HG03108 (cell line): ENCODE data around the gene ZNF581.

ENCODE experiments used
- ATAC-seq: cut with Tn5 transposase; IDR thresholded peaks from one replicate; pipeline ENCODE4 v1.9.1; 2021; ENCODE audit warnings: moderate library complexity; ENCODE audit not compliant: unreplicated experiment

The ZNF581 gene

GRCh38 chr19:55691561-55692481, 48.4 kb downstream of the ZNF581 start:
- ATAC-seq: no peak

GRCh38 chr19:55692681-55693081, 49.2 kb downstream of the ZNF581 start:
- ATAC-seq: no peak

- ATAC-seq: no peak
These were observed 50.0 kb downstream of the ZNF581 start for GRCh38 chr19:55693336-55693974.

- no peak for ATAC-seq
These were observed 50.8 kb downstream of the ZNF581 start for GRCh38 chr19:55694241-55694655.

GRCh38 chr19:55694656-55695491, 51.4 kb downstream of the ZNF581 start:
- ATAC-seq: no peak
